NCI-H2029 treated with DMSO at 0.1 percent for 48 hours (cell line): ENCODE results near the gene NCKAP5.
"Not testable (repeated sequence)": the region's sequence is repeated elsewhere in the genome, so short reads cannot be mapped to it uniquely, and the experiment has no call there.

Experiments
- DNase-seq: peaks from one replicate; lab custom pipeline; 2025; lab: John Stamatoyannopoulos, UW

Gene NCKAP5

DNA sequence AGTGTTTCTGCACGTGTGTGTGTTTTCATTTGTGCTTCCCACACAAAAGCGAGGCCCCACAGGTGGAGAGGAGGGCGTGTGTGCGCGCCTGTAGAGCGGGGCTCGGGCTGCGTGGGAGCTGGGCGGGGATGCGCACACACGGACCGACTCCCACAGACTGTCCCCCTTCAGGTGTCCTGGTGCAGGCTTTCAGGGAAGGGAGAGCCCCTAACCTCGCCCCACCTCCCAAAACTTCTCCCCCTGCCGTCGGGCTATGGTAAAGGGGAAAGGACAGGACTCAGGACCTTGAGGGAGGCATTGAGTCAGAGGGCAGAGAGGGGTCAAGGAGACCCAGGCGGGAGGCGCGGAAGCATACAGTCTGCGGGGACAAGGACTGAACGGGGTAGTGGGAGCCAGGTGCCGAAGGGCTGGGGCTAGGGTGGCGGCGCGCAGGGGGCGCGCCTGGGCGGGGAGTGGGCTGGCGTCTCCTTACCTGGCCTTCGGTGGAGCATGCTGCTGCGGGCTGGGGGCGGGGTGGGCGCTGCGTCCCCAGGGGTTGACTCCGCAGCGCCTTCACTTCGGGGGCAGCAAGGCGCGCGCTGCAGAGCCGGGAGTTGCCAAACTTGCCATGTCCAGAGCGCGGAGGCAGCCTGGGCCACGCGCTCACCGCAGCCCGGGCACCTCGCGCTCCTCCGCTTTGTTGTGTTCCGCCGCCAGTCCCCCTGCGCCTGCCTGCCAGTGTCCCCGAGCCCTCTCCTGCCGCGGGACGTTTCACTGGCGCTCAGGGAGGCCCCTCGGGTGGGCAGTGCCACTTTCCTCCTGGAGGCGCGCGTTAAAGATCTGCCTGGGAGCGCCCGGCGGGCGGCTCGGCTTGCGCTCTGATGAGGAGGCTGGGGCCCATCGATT lies 302.0 kb downstream of the NCKAP5 start:
- DNase-seq = no peak

GRCh38 chr2:133265432-133265949 lies 302.8 kb downstream of the NCKAP5 start:
- peak; percentile 19 for DNase-seq

DNA sequence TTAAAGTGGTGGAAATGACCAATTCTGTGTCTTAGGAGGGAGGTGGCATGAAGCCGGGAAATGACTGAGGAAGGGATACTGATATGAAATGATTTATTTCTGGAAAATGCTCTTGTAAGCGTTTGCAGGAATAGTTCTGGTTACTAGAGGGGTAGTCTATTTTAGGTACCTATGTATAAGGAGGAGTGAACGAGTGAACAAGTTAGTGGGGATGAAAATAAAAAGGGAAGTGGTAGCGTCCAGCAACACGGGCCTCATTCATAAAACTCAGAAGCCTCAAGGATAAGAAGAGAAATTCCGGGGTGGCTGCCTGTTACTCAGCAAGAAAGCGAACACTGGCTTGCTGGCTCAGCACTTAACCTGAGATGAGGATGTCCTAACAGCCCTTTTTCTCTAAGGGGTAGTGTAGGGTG lies 303.3 kb downstream of the NCKAP5 start:
- DNase-seq = no peak

GRCh38 chr2:133262893-133263292 lies 305.4 kb downstream of the NCKAP5 start:
- no peak for DNase-seq

DNA sequence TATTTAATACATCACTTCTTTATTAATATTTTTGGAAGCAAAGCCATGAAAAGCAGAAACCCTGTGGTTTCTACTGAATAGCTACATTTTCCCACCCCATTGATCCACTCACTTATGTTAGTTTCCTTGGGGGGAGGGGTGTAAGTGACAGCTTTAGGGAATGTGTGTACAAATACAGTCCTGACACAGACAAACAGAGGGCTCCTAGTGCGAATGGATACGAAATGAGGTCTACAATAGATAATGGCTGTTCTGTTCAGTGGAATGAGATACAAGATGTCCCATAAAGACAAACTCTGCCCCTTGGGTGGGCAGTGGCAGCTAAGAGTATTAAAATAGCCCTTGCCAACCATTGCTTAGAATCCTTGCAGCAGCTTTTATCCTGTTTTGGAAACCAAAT lies 312.9 kb downstream of the NCKAP5 start:
- no peak for DNase-seq

DNA sequence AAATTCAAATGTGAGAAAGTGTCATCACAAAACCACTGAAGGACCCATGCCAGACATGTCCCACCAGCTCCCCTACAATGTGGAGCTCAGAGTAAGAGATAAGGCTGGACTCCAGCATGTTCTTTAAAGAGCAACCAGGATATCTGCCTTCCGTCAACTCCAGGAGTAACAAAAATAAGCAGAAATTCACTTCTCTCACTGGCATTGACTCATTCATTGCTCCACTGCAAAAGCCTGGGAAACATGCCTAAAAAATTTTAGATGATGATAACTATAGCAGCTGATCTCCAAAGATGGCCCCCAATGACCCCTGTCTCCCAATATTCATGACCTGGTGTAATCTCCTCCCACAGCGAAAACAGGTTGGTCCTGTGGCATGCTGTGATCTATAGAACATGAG lies 314.5 kb downstream of the NCKAP5 start:
- DNase-seq = no peak

GRCh38 chr2:133252780-133253355 lies 315.4 kb downstream of the NCKAP5 start:
- no peak for DNase-seq

DNA sequence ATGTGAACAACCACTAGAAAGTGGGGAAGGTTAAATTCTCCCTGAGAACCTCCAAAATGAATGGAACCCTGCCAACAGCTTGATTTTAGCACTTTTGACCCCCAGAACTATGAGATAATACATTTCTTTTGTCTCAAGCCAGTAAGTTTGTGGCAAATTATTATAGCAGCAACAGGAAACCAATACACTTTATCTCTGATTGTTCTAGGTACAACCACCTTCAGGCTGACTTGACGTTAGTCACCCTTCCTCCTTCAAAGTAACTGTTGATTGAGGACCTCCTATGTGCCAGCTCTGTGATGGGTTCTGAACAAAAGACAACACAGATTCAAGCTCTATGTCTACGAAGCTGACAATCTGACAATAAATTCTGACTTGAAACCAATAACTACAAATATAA lies 318.9 kb downstream of the NCKAP5 start:
- DNase-seq = no peak

DNA sequence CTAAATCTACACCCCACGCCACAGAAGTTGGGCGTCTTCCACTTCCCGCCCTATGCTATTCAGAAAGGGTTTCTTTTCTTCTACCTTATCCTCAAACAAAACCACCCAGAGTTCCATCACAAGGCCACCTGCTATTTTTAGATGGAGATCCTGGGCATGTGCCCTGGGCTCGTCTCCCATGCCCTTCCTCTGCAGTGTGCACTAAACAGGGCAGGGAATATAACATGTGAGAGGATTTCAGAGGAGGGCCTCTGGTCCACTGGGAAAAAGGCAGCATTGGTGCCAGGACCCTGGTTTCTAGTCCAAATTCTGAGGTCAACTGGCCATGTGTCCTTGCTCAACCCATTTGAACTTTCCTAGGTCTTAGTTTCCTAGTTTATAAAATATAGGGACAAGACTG lies 320.0 kb downstream of the NCKAP5 start:
- no peak for DNase-seq

DNA sequence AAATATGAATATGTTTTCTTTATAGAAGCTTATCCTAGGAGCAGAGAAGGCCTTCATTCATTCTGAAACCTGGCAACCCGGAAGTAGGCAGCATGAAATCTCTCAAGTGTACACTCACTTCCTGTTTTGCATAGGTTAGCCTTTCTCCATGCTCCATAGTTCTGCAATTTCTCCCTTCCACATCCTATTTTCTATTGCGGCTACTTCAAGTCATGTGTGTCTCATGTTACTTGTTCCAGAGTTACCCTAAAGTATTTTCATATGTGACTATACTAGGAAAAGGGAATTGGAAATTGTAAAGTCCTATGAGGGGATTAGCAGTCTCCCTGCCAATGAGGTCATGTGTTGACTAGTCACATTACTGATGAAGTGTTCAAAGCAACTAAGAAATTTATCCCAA lies 320.6 kb downstream of the NCKAP5 start:
- DNase-seq = no peak

DNA sequence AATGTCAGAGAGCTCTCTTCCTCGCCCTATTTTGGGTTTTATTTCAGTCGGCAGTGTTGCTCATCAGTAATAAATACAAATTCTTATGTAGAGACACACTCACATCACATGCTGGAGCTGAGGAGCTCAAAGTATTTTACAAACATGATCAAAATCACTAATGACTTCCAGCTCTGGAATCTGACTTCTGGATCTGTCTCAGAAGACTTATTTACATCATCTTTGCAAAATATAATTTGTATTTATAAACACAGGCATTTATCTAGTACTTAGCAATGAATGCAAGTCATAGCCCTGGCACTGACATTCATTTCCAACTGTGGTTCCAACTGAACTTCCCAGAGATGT lies 327.1 kb downstream of the NCKAP5 start:
- no peak for DNase-seq

GRCh38 chr2:133240491-133241223 lies 327.6 kb downstream of the NCKAP5 start:
- DNase-seq = no peak

GRCh38 chr2:133235968-133236367 lies 332.3 kb downstream of the NCKAP5 start:
- DNase-seq = no peak

DNA sequence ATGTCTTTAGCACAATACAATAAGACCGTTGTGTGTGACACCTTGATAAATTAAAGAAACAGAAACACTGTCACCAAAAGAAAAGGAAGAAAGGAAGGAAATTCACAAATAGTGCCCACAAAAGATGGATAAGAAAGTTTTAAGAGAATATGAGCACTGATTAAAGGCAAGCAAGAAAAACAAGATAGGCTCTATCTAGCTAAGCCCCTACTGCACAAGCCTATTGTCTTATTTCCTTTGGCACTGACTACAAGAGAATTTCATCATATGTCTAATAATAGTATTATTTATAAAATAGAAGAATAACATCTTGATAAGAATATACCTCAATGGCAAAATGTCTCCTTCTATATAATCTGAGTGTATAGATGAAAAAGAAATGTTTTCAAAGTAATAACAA lies 335.7 kb downstream of the NCKAP5 start:
- no peak for DNase-seq

DNA sequence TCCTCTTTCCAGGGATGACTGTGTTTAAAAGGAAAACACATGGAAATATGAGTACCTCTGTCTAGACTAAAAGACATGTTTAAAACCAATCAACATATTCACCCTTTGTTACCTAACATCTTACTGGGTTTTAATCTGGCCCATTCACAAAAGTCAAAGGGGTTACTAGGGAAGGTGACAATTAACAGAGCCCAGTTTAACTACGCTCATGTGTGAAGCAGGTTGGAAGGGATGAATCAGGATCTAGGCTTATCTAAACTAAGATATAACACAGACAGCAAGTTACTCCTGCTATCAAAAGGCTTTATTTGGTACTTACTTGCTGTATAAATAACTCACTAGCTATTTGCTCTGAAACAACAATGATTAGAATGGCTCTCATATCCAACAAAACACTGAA lies 337.0 kb downstream of the NCKAP5 start:
- no peak for DNase-seq

DNA sequence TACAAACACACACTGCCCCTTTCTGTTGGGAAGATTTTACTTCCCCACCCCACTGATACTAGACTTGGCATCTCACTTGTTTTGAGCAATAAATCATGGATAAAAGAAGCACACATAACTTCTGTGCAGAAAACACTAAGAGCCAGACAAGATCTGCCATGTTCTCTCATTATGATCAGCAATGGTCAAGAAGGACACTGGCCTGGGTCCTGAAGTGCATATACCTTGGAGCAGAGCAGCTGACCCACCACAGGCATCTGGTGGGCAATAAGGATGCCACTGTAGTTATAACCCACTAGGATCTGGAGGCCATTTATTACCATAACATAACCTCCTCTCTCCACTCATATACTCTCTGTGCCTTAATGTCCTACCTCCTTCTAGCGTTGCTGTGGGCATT lies 338.3 kb downstream of the NCKAP5 start:
- DNase-seq = no peak

DNA sequence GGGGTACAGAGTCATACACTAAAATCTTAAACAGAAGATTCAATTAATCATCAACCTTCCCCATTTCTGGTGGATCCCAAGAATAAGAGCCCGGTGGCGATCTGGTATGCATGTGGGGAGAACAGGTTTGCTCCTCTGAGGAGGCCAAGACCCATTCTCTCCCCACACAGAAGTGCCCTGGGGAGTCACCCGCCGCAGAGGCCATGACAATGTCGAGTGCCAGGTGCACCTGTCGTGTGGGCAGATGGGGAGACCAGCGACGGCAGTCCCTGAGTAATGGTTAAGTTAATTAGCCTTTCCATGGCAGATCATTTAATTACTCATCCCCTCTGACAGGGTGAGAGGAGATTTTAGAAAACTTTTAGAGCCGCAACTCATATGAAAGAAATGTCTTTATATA lies 345.0 kb downstream of the NCKAP5 start:
- no peak for DNase-seq

DNA sequence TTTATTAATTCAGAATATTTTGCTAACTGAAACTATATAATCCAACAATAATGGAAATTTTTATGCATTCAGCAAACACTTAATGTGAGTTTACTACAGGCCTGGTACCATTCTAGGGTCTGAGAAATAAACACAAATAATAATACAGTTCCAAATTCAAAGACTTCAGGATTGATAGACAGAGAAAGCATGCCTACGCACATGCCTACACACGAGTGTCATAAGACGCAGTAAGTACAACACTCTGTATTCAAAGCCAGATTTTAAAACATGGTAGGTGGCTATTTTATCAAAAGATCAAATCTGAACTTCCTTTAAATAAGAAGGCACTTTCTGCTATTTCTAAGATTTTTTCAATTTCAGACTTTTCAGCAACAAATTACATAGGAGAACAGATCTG lies 346.9 kb downstream of the NCKAP5 start:
- no peak for DNase-seq

DNA sequence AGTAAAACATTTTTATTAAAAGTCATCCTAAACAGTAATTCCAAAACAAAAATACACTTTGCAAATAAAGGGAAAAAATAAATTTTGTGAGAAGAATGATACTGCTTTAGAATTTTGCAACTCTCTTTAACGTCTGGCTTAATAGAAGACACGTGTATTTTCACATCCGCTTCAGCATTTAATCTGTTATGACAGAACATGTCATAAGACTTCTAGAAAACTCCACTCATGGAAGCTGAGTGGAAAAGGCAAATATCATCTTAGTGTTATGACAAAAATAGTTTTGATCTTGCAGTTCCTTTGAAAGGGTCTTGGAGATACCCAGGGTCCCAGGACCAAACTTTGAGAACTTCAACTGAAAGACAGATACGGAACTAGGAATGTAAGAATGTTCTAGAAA lies 350.1 kb downstream of the NCKAP5 start:
- no peak for DNase-seq

- no peak for DNase-seq
These were observed 352.8 kb downstream of the NCKAP5 start for GRCh38 chr2:133215477-133215876.

DNA sequence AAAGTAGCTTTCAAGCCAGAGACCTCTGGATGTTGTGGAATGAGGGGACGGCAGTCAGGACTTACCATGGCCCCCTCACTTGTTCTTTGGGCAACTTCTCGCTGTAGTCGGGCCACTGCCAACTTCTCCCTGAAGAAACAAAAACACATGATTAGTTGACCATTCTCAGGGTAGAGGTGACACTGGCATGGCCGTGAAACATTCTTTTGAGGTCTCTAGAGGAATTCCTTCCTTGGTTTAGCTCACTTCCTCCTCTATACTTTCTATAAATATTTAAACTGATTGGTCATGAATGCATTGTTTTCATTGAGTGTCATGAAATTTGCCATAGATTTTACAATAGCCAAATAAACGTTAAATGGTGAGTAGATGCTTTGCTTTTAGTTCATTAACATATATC lies 354.6 kb downstream of the NCKAP5 start:
- no peak for DNase-seq

DNA sequence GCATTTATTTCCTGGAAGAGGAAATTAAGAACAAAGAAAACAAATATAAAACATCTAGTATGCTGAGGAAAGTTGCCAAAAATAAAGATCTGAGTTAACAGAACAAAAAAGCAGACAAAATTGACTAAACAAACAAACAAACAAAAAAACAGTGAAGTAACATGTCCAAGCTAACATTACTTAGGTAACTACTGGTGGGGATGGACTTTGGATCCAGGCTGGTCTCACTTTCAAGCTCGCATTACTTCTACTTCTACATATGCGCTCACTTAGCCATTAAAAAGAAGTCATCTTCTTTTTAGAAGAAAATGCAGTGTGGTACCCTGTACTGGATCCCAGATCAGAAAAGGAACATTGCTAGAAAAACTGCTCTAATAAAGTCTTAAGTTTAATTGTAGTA lies 358.9 kb downstream of the NCKAP5 start:
- no peak for DNase-seq

DNA sequence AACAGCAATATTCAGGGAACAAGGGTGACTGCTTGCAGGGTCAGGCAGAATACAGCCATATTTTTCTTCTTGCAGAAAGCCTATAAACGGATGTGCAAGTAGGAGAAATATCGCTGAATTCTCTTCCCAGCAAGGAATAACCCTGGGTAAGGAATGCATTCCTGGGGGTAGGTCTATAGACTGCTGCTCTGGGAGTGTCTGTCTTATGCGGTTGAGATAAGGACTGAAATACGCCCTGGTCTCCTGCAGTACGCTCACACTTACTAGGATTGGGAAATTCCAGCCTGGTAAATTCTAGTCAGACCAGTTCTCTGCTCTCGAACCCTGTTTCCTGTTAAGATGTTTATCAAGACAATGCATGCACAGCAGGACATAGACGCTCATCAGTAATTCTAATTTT lies 361.6 kb downstream of the NCKAP5 start:
- DNase-seq = not testable (repeated sequence)
